ENCODE measurements around the gene FES.

Gene FES

GRCh38 chr15:90877315-90877714, 7.0 kb upstream of the FES start:
- no peak for DNase-seq

- no peak for DNase-seq
These were observed 6.3 kb upstream of the FES start for GRCh38 chr15:90877996-90878395.

DNA sequence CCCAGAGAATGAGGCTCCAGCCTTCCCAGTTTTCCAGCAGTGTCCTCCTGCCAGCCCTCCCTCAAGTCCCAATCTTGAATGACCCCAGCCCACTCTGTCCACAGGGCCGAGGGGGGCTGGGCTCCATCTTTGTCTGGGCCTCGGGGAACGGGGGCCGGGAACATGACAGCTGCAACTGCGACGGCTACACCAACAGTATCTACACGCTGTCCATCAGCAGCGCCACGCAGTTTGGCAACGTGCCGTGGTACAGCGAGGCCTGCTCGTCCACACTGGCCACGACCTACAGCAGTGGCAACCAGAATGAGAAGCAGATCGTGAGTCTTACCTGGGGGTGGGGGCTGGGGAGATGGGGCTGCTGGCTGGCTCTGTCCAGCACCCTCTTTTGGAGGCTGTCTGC, 5.6 kb upstream of the FES start:
- DNase-seq = no peak

- DNase-seq = no peak
These were observed 4.5 kb upstream of the FES start for GRCh38 chr15:90879730-90880366.

- no peak for DNase-seq
These were observed 3.7 kb upstream of the FES start for GRCh38 chr15:90880381-90881145.

GRCh38 chr15:90881181-90881977, 2.9 kb upstream of the FES start:
- DNase-seq = no peak

GRCh38 chr15:90881978-90882721, 2.2 kb upstream of the FES start:
- no peak for DNase-seq

DNA sequence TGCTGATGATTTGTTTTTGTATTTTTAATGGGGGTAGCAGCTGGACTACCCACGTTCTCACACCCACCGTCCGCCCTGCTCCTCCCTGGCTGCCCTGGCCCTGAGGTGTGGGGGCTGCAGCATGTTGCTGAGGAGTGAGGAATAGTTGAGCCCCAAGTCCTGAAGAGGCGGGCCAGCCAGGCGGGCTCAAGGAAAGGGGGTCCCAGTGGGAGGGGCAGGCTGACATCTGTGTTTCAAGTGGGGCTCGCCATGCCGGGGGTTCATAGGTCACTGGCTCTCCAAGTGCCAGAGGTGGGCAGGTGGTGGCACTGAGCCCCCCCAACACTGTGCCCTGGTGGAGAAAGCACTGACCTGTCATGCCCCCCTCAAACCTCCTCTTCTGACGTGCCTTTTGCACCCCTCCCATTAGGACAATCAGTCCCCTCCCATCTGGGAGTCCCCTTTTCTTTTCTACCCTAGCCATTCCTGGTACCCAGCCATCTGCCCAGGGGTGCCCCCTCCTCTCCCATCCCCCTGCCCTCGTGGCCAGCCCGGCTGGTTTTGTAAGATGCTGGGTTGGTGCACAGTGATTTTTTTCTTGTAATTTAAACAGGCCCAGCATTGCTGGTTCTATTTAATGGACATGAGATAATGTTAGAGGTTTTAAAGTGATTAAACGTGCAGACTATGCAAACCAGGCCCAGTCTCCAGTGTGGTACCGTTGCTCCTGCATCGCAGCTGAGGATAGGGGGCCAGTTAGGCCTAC, 1.4 kb upstream of the FES start:
- no peak for DNase-seq

GRCh38 chr15:90883526-90883975, 753 bp upstream of the FES start:
- peak; percentile 9 for DNase-seq

- peak; percentile 5 for DNase-seq
These were observed 571 bp downstream of the FES start for GRCh38 chr15:90884719-90885431.

- DNase-seq = peak; percentile 65
These were observed 1.4 kb downstream of the FES start for GRCh38 chr15:90885432-90886290.

GRCh38 chr15:90886291-90886614, 1.9 kb downstream of the FES start:
- no peak for DNase-seq

DNA sequence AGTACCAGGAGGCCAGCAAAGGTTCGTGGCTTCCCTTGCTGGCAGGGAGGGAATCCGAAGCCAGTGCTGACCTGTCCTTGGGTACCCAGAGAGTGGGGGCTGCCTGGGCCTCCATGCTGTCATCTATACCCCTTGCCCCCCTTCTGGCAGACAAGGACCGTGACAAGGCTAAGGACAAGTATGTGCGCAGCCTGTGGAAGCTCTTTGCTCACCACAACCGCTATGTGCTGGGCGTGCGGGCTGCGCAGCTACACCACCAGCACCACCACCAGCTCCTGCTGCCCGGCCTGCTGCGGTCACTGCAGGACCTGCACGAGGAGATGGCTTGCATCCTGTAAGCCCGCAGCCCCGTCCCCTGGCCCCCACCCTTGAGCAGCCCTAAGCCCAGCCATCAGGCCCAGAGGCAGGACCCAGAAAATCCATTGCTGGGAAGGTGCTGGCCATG, 2.8 kb downstream of the FES start:
- DNase-seq = no peak

- DNase-seq = no peak
These were observed 5.0 kb downstream of the FES start for GRCh38 chr15:90889313-90889730.

DNA sequence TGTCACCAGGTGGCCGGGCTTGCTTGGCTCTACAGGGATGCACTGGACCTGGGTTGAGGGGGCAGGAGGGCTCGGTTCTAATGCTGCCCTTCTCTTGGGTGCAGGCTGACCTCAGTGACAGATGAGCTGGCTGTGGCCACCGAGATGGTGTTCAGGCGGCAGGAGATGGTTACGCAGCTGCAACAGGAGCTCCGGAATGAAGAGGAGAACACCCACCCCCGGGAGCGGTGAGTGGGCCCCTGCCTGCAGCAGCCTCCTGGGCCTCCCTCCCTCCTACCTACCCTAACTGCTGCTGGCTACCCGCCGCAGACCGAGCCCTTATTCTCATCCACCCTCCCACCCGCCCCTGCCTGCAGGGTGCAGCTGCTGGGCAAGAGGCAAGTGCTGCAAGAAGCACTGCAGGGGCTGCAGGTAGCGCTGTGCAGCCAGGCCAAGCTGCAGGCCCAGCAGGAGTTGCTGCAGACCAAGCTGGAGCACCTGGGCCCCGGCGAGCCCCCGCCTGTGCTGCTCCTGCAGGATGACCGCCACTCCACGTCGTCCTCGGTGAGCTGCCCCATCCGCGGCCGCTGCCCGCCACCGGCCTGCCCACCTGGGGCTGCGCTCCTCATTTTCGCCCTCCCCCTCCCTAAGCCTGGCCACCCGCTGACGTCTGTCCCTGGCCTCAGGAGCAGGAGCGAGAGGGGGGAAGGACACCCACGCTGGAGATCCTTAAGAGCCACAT, 5.6 kb downstream of the FES start:
- no peak for DNase-seq

- no peak for DNase-seq
These were observed 6.5 kb downstream of the FES start for GRCh38 chr15:90890839-90891238.

DNA sequence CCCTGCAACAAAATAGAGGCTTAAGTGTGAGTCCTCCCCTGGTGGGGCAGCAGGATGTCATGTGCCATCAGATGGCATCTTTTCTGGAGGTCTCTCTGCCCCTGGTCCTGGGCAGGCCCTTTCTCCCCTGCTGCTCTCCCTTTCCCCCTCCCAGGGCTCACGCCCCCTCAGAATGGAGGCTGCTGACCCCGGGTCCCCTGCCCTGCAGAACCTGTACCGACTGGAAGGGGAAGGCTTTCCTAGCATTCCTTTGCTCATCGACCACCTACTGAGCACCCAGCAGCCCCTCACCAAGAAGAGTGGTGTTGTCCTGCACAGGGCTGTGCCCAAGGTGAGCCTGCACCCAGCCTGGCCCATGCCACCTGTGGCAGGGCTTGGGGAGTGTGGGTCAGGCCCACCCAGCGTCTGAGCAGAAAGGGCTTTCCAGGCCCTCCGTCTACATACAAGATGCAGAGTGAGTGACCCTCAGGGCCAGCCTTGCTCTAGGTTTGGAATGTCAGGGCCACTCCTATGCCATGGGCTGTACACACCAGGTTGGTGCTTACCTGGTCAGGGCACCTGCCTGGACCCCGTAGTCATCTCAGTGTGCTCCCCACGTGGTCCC, 7.1 kb downstream of the FES start:
- no peak for DNase-seq

DNA sequence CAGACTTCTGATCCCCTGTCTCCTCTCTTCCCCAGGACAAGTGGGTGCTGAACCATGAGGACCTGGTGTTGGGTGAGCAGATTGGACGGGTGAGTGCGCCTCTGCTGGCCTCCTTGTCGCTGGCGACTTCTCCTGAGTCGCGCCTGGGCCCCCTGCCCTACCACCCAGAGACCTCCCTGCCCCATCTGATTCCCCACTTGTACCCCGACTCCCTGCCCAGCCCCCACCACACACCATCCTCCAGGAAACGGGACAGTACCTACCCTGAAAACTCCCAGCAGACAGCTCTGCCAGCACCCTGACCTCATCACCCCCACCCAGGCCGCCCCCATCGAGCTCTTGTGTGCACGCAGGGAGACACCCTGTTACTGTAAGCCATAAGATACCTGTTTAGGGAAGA, 7.7 kb downstream of the FES start:
- DNase-seq = no peak

DNA sequence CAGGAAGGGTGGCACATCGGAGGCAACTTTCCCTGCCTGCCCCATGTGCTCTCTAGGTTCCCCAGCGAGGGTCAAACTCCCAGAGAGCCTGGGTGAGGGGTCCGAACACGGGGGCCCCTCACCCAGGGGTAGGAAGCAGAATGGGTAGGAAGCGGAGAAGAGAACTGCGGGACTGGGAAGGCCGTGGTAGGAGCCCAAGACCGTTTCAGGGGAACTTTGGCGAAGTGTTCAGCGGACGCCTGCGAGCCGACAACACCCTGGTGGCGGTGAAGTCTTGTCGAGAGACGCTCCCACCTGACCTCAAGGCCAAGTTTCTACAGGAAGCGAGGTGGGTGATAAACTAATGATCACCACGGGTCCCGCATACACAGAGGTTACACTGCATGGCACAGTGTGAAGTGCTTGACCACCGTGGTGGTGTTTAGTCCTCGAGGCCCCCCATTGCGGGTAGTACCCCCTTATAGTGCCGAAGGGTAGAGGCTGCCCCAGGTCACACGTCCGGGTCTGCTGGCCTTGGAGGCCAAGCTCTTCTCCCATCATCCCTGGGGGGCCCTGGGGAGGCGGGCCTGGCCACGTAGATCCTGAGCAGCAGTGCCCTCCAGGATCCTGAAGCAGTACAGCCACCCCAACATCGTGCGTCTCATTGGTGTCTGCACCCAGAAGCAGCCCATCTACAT, 8.3 kb downstream of the FES start:
- DNase-seq = no peak
